Testis (tissue), 3 donors: ENCODE results near the gene C1D. TPM values are rescaled to one million over a fixed set of nuclear protein-coding genes. Genes with fewer than 3 reads are reported as not detected.

Experiments
- DNase-seq: peaks from one replicate; pipeline ENCODE4 v3.0.0-alpha.2; 2019
- H3K27ac ChIP-seq, 2 donors: fragments of 200-600 bp; sonication (generic); one replicate each; pipeline ENCODE4 v1.5.1; 2019
- H3K27me3 ChIP-seq: fragments of 200-600 bp; sonication (generic); one replicate; pipeline ENCODE4 v1.5.1; 2019
- H3K36me3 ChIP-seq: fragments of 200-600 bp; sonication (generic); one replicate; pipeline ENCODE4 v1.5.1; 2017; ENCODE audit warnings: low read depth; ENCODE audit errors: missing control alignments
- H3K4me1 ChIP-seq: fragments of 200-600 bp; sonication (generic); one replicate; pipeline ENCODE4 v1.5.1; 2019
- H3K4me3 ChIP-seq, 2 donors: fragments of 200-600 bp; sonication (generic); one replicate each; pipeline ENCODE4 v1.5.1; 2017 to 2019
- H3K9me3 ChIP-seq: fragments of 200-600 bp; sonication (generic); one replicate; pipeline ENCODE4 v1.5.1; 2017
- POLR2A ChIP-seq: fragments of 450-650 bp; IDR thresholded peaks from one replicate; pipeline ENCODE4 v1.6.1; 2017; ENCODE audit warnings: antibody characterized with exemption, mild to moderate bottlenecking, moderate library complexity
- WGBS, 2 donors: methylation state at CpG; one replicate each; pipeline ENCODE4 v1.1.5; 2018; 5-methylcytosine and 5-hydroxymethylcytosine counted together
- intact Hi-C: fragments of 100-400 bp; cut with DNase I; formaldehyde crosslinking; loops from one replicate; pipeline ENCODE4 v1.15.1; 2023; ENCODE audit warnings: low total_unique reads
- polyA plus RNA-seq: library from polyadenylated mRNA; stranded (reverse); fragments of 350-450 nt; fragmentation: Illumina TruSeq; extraction: RNeasy Lipid Tissue Mini Kit (QIAGEN cat#74804); gene quantifications from one replicate; pipeline ENCODE4 v1.2.3, GENCODE V29; 2014; ENCODE audit warnings: low read depth, low replicate concordance; ENCODE audit not compliant: insufficient read depth
- total RNA-seq, 2 donors: library from RNA; depleted of rRNA; stranded (reverse); fragments of >200 nt; gene quantifications; one replicate each; pipeline ENCODE4 v1.2.3, GENCODE V29; 2016
- TF ChIP-seq, protein P1 (sequence below), 3 experiments: fragments of 450-650 bp in 2 of 3; fragments of 200-600 bp in 1 of 3; sonication (generic) in 1 of 3; IDR thresholded peaks; one replicate each; pipeline ENCODE4 v1.5.1; 2016 to 2019; ENCODE audit warnings: antibody characterized with exemption in 3 of 3, mild to moderate bottlenecking in 2 of 3, moderate library complexity in 1 of 3

Gene C1D
- total and polyA plus RNA-seq, 3 donors from 2014 or later: 27.0 to 34.0 (median 31.7) TPM

DNA sequence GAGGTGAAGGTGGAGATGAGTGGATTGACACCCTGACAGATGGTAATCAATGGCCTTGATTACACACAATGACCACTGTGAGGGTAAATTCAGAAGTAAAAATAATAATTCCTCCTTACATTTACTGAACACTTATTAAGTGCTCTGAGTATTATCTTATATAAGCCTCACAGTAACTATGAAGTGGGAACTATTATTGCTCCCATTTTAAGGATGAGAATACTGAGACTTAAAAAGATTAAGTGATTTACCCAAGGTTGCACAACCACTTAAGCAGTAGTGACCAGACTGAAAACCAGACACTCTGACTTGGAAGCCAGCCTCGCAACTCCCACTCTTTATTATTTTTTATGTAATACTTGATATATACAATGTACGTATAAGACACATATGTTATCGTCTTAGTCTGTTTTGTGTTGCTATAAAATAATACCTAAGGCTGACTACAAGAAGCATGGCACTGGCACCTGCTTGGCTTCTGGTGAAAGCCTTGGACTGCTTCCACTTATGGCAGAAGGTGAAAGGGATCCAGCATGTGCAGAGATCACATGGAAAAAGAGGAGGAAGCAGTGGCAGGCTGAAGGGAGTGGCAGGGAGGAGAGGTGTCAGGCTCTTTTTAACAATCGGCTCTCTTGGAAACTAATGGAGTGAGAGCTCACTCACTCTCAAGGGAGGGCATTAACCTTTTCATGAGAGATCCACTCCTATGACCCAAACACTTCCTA, 41.5 kb upstream of the C1D start:
- Histone ChIP-seq H3K27ac (no peak overlapping the region), H3K27me3 (no peaks in the 10 kb centered on the region), H3K9me3 (no peaks in the 10 kb centered on the region), H3K4me1 (peaks cover 8% of the 10 kb centered on the region), H3K36me3 (no peaks in the 10 kb centered on the region), H3K4me3 (no peak overlapping the region)
- 80 to 88% methylated on average over 4 of the region's 4 CpGs for WGBS, 2 donors
- DNase-seq: no peak
- intact Hi-C loops: no loop called here
- no peak for TF ChIP-seq POLR2A
- TF ChIP-seq, protein P1, sequence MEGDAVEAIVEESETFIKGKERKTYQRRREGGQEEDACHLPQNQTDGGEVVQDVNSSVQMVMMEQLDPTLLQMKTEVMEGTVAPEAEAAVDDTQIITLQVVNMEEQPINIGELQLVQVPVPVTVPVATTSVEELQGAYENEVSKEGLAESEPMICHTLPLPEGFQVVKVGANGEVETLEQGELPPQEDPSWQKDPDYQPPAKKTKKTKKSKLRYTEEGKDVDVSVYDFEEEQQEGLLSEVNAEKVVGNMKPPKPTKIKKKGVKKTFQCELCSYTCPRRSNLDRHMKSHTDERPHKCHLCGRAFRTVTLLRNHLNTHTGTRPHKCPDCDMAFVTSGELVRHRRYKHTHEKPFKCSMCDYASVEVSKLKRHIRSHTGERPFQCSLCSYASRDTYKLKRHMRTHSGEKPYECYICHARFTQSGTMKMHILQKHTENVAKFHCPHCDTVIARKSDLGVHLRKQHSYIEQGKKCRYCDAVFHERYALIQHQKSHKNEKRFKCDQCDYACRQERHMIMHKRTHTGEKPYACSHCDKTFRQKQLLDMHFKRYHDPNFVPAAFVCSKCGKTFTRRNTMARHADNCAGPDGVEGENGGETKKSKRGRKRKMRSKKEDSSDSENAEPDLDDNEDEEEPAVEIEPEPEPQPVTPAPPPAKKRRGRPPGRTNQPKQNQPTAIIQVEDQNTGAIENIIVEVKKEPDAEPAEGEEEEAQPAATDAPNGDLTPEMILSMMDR (IDR thresholded peaks at IDR 0.05): no peak

DNA sequence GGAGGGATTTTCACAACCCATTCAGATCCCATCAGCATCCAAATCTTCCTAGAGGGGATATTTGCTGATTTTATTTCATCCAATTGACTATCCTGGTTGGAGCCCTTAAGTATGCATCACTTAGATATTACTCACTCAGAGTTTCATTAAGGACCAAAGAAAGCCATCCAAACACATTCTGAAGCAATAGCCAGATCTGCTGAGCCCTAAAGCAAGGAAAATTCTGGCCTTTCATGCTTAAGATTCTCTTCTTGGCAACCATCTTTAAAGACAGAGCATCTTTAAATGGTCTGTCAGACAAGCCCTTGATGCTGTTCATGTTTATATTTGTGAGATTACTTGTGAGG, 40.9 kb upstream of the C1D start:
- Histone ChIP-seq H3K27ac (no peak overlapping the region), H3K4me3 (no peak overlapping the region), H3K36me3 (no peaks in the 10 kb centered on the region), H3K9me3 (no peaks in the 10 kb centered on the region), H3K4me1 (peaks cover 8% of the 10 kb centered on the region), H3K27me3 (no peaks in the 10 kb centered on the region)
- TF ChIP-seq, protein P1 (IDR thresholded peaks at IDR 0.05): no peak
- no peak for TF ChIP-seq POLR2A
- intact Hi-C loops: no loop called here
- DNase-seq: no peak

DNA sequence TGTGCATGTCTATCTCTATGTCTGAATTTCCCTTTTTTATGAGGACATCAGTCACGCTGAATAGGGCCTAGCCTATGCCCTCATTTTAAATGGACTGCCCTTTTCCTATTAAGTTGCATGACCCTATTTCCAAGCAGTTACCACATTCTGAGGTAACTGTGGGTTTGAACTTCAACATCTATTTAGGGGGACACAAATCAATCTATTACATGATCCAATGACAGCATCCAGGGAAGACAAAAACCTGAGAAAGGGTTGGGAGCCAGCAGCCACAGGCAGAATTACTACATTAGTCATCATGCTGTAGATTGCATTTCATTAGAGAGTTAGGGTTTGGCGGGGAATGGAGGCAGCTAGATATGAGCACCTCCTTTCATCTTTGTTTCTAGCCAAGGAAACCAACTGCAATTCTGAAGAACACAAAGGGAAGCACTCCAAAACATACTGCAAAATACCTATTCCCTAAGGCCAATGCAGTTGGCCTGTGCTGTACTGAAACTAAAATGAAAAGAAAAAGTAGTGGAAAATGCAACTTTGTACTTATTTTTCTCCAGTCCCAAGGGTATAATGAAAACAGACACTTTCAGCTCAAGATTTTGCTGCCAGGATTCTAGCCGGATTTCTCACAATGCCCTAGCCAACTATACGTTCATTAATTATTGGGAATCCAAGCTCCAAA, 40.4 kb upstream of the C1D start:
- no peak for DNase-seq
- no peak overlapping the region for H3K4me3 ChIP-seq
- intact Hi-C loops: no loop called here
- no peaks in the 10 kb centered on the region for H3K27me3 ChIP-seq
- no peaks in the 10 kb centered on the region for H3K36me3 ChIP-seq
- H3K9me3 ChIP-seq: no peaks in the 10 kb centered on the region
- TF ChIP-seq POLR2A: no peak
- TF ChIP-seq, protein P1 (IDR thresholded peaks at IDR 0.05): no peak
- 47 to 60% methylated on average over 4 of the region's 4 CpGs for WGBS, 2 donors
- H3K4me1 ChIP-seq: peaks cover 8% of the 10 kb centered on the region
- H3K27ac ChIP-seq: no peak overlapping the region

DNA sequence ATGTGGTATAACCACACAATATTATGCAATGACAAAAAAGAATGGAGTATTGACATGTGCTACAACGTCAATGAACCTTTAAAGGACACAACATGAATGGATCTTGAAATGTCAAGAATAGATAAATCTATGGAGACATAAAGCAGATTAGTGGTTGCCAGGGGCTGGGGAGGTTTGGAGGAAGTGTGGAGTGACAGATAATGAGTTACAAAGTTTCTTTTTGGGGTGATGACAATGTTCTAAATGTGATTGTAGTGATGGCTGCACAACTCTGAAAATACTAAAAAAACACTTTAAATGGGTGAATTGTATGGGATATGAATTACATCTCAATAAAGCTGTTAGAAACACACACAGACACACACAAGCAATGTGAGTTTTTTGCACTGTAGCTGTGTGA, 37.4 kb upstream of the C1D start:
- H3K27me3 ChIP-seq: no peaks in the 10 kb centered on the region
- TF ChIP-seq POLR2A: no peak
- H3K27ac ChIP-seq: no peak overlapping the region
- intact Hi-C loops: no loop called here
- no peaks in the 10 kb centered on the region for H3K9me3 ChIP-seq
- peaks cover 8% of the 10 kb centered on the region for H3K4me1 ChIP-seq
- no peak overlapping the region for H3K4me3 ChIP-seq
- DNase-seq: no peak
- WGBS, 2 donors: 67 to 81% methylated on average over 1 of the region's 1 CpG
- no peaks in the 10 kb centered on the region for H3K36me3 ChIP-seq

DNA sequence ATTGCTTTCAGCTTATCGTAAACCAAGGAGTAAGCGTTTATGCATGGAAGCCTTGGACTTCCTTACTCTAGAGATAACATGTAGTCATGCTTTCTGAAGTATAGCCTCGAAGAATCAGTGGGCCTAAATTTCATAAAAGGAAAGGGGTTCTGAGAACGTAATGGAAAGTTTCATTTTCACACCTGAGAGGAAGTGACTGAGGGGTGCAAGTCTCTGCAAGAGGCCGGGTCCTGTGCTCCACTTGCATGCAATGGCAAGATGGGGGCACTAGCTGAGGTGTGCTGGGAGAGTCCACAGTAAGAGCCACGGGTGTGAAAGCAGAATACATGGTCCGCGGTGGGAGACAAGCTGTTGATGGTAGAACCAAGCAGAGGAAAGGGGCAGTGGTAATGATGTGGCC, 36.5 kb upstream of the C1D start:
- no peak for TF ChIP-seq POLR2A
- H3K36me3 ChIP-seq: no peaks in the 10 kb centered on the region
- no peak overlapping the region for H3K4me3 ChIP-seq
- H3K9me3 ChIP-seq: no peaks in the 10 kb centered on the region
- H3K27ac ChIP-seq: no peak overlapping the region
- 93 to 94% methylated on average over 8 of the region's 8 CpGs for WGBS, 2 donors
- no peaks in the 10 kb centered on the region for H3K27me3 ChIP-seq
- peaks cover 8% of the 10 kb centered on the region for H3K4me1 ChIP-seq
- no peak for DNase-seq
- intact Hi-C loops: no loop called here
